ENCODE results near the gene NOS1AP.

NOS1AP gene

GRCh38 chr1:162091681-162092524 is 22.4 kb downstream of the NOS1AP start:
- DNase-seq: no peak

- DNase-seq: no peak
These were observed 23.6 kb downstream of the NOS1AP start for GRCh38 chr1:162093095-162093494.

- no peak for DNase-seq
These were observed 24.8 kb downstream of the NOS1AP start for GRCh38 chr1:162094271-162094670.

GRCh38 chr1:162094723-162095122 is 25.2 kb downstream of the NOS1AP start:
- no peak for DNase-seq

- no peak for DNase-seq
These were observed 38.4 kb downstream of the NOS1AP start for GRCh38 chr1:162107911-162108310.

GRCh38 chr1:162108426-162108825 is 38.9 kb downstream of the NOS1AP start:
- no peak for DNase-seq

- no peak for DNase-seq
These were observed 41.4 kb downstream of the NOS1AP start for GRCh38 chr1:162110910-162111309.

GRCh38 chr1:162111572-162111971 is 42.1 kb downstream of the NOS1AP start:
- DNase-seq: no peak

- no peak for DNase-seq
These were observed 43.9 kb downstream of the NOS1AP start for GRCh38 chr1:162113419-162113818.

- no peak for DNase-seq
These were observed 47.7 kb downstream of the NOS1AP start for GRCh38 chr1:162117039-162117774.

- no peak for DNase-seq
These were observed 48.6 kb downstream of the NOS1AP start for GRCh38 chr1:162118063-162118462.

GRCh38 chr1:162128693-162129356 is 59.3 kb downstream of the NOS1AP start:
- no peak for DNase-seq

- no peak for DNase-seq
These were observed 60.8 kb downstream of the NOS1AP start for GRCh38 chr1:162130308-162130707.

- DNase-seq: no peak
These were observed 62.2 kb downstream of the NOS1AP start for GRCh38 chr1:162131400-162132321.

GRCh38 chr1:162133566-162133965 is 64.1 kb downstream of the NOS1AP start:
- DNase-seq: no peak

- no peak for DNase-seq
These were observed 65.2 kb downstream of the NOS1AP start for GRCh38 chr1:162134646-162135045.

- DNase-seq: no peak
These were observed 65.8 kb downstream of the NOS1AP start for GRCh38 chr1:162135271-162135775.

GRCh38 chr1:162136760-162137159 is 67.3 kb downstream of the NOS1AP start:
- DNase-seq: no peak

GRCh38 chr1:162137179-162137960 is 67.9 kb downstream of the NOS1AP start:
- no peak for DNase-seq

GRCh38 chr1:162138112-162138511 is 68.6 kb downstream of the NOS1AP start:
- no peak for DNase-seq

- no peak for DNase-seq
These were observed 69.2 kb downstream of the NOS1AP start for GRCh38 chr1:162138599-162139181.

All from NCI-H2029 treated with DMSO at 0.1 percent for 48 hours (cell line).